Neuron (in vitro differentiated cells): ENCODE results near the gene MREG.

Experiments used
- H2AFZ ChIP-seq: one replicate; pipeline ENCODE4 v1.6.1; 2013; ENCODE audit warnings: low read depth, mild to moderate bottlenecking, inconsistent platforms, low read length, moderate library complexity
- H3K27me3 ChIP-seq: one replicate; pipeline ENCODE4 v1.6.1; 2013; ENCODE audit warnings: low read length; ENCODE audit not compliant: insufficient read depth
- H3K36me3 ChIP-seq: one replicate; pipeline ENCODE4 v1.6.1; 2013; ENCODE audit warnings: low read length; ENCODE audit not compliant: insufficient read depth
- H3K4me1 ChIP-seq: one replicate; pipeline ENCODE4 v1.6.1; 2013; ENCODE audit warnings: low read length; ENCODE audit not compliant: insufficient read depth
- H3K4me3 ChIP-seq: 2 replicates; pipeline ENCODE4 v1.5.1; 2013; ENCODE audit warnings: mild to moderate bottlenecking, low read length, moderate library complexity
- H3K9me3 ChIP-seq: one replicate; pipeline ENCODE4 v1.6.1; 2013; ENCODE audit warnings: low read length

The MREG gene, protein sequence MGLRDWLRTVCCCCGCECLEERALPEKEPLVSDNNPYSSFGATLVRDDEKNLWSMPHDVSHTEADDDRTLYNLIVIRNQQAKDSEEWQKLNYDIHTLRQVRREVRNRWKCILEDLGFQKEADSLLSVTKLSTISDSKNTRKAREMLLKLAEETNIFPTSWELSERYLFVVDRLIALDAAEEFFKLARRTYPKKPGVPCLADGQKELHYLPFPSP

DNA sequence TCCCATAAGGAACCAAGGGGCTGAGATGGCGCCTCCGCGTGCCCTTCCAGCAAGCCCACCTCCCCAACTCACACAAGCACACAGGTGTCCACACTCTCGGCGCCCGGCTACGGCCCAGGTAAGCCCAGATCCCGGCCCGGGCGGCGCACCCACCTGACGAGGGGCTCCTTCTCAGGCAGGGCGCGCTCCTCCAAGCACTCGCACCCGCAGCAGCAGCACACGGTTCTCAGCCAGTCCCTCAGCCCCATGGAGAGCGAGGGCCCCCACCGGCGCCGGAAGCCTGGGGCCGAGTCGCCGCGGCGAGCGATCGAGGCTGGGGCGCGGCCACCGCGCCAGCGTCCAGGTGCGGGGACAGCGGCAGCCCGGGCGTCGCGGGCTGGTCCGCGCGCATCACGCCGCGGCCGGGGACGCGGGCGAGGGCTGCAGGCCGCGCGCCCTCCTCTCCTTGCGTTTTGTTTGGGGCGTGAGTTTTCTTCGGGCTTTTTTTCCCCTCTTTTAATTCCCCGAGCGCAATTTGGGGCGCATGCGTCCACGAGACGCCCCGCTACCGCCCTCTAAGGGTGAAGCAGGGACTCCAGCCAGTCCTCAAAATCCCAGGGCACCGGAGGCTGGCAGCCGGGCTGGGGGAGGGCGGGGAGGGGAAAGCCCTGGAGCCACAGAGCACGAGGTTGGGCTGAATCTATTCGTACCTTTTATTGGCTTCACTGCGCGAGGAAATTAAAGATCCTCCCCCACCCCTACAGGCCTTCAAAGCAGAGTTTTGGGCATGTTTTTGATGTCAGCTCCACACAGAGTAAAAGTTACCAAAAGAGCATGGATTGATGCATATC, at the start of gene MREG:
Gene MREG, minus strand, starts transcription at position 472 of the 830 bp plus-strand sequence. Its CDS starts 224 bp downstream, at position 248.
- no peaks in the 10 kb centered on the region for H3K27me3 ChIP-seq
- peak within 1 kb of the TSS; percentile 97 for H2AFZ ChIP-seq
- H3K36me3 ChIP-seq: no peaks in the 10 kb centered on the region
- peak within 1 kb of the TSS; percentile 94 for H3K4me3 ChIP-seq
- no peaks in the 10 kb centered on the region for H3K9me3 ChIP-seq
- peaks cover 17% of the 10 kb centered on the region for H3K4me1 ChIP-seq

DNA sequence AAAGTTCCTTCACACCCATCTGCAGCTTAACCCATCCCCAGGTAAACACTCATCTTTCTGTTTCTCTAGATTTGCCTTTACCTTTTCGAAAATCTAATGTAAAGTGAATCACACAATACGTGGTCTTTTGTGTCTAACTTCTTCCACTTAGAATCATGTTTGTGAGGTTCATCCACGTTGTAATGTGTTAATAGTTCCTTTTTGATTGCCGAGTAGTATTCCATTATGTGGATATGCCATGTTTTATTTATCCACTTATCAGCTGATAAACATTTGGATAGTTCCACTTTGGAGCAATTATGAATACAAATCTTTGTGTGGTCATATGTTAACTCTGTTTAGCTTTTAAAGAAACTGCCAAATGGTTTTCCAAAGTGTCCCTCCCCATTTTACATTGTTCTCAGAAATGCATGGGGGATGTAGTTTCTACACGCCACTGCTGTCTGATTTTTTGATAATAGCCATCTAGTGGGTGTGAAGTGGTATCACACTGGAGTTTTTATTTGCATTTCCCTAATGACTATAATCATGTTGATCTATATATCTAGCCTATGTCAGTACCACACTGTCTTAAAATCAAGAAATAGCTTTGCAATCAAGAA, 46.0 kb upstream of the MREG start:
- Histone ChIP-seq H3K4me3 (no peak overlapping the region), H2AFZ (no peak overlapping the region), H3K27me3 (no peaks in the 10 kb centered on the region), H3K4me1 (no peaks in the 10 kb centered on the region), H3K36me3 (peaks cover 13% of the 10 kb centered on the region), H3K9me3 (no peaks in the 10 kb centered on the region)

DNA sequence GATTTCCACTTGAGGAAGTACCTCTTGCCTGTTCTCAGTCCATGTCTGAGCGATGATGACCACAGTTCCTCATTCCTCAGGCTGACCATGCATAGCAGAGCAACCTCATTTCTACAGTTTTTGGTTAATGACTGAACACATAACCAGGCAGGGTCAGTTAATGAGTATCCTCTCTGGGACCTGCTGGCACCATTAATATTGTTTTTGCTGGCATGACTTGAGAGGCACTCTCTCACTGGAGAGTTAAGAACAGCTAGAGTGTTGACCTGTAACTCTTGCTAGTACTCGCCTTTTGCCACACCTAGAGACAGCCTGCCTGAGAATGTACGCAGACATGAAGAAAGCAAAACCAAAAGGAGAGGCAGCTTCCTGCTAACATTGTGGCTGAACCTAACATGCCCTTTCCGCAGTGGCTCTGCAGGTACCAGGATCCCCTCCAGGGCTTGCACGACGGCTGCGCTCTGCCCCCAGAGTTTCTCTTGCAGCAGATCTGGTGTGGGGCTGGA, 44.4 kb upstream of the MREG start:
- Histone ChIP-seq H3K27me3 (no peaks in the 10 kb centered on the region), H3K4me1 (no peaks in the 10 kb centered on the region), H3K4me3 (no peak overlapping the region), H3K36me3 (peaks cover 12% of the 10 kb centered on the region), H3K9me3 (no peaks in the 10 kb centered on the region), H2AFZ (no peak overlapping the region)

DNA sequence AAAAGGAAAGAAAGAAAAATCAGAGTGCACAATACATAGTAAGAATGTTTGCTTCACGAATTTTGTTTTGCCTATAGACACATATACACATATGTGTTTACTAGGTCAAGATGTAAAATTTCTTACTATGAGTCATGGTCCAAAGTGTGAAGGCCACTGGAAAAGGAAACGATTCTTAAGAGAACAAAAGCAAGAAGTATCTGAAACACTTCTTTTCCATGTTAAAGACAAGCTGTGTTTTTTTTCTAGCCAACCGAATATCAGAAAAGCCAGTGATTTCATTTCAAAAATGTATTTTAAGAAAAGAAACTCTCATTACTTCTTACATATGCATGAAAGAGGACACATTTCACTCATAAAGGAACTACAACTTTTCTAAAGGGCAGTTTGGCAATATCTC, 43.4 kb upstream of the MREG start:
- no peaks in the 10 kb centered on the region for H3K27me3 ChIP-seq
- H3K36me3 ChIP-seq: peaks cover 10% of the 10 kb centered on the region
- no peaks in the 10 kb centered on the region for H3K4me1 ChIP-seq
- H3K9me3 ChIP-seq: peaks cover 2% of the 10 kb centered on the region
- no peak overlapping the region for H3K4me3 ChIP-seq
- H2AFZ ChIP-seq: no peak overlapping the region

DNA sequence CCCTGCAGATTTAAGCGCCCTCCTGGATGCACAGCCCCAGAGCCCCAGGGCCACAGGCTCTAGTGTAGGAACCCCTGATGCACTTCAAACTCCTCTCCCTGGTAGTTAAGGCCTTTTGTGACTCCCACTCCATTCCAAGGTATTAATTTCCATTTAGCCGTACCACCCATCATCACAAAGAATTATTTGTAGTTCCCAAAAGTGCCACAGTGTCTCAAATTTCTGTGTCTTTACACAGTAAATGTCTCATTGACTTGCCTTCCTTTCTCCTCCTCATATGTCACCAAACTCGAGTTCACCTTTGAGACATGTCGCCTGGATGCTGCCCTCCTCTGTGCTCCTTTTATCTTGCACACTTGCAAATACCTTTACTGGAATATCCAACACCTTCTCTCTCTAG, 42.3 kb upstream of the MREG start:
- H3K4me1 ChIP-seq: no peaks in the 10 kb centered on the region
- peaks cover 12% of the 10 kb centered on the region for H3K36me3 ChIP-seq
- H2AFZ ChIP-seq: no peak overlapping the region
- H3K4me3 ChIP-seq: no peak overlapping the region
- H3K27me3 ChIP-seq: no peaks in the 10 kb centered on the region
- peaks cover 2% of the 10 kb centered on the region for H3K9me3 ChIP-seq

DNA sequence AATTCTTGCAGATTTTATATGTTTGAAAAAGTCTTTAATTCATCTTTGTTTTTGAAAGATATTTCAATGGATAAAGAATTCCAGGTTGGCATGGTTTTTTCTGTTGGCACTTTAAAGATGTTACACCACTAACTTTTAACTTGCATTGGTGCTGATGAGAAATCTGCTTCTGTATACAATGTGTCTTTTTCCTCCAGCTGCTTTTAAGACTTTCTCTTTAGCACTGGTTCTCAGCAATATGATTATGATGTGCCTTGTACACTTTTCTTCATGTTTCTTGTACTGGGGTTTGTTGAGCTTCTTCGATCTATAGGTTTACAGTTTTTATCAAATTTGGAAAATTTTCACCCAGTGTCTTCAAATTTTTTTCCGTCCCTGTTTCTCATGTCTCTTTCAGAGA, 39.1 kb upstream of the MREG start:
- no peaks in the 10 kb centered on the region for H3K4me1 ChIP-seq
- H2AFZ ChIP-seq: no peak overlapping the region
- peaks cover 2% of the 10 kb centered on the region for H3K9me3 ChIP-seq
- no peak overlapping the region for H3K4me3 ChIP-seq
- no peaks in the 10 kb centered on the region for H3K27me3 ChIP-seq
- peaks cover 7% of the 10 kb centered on the region for H3K36me3 ChIP-seq

DNA sequence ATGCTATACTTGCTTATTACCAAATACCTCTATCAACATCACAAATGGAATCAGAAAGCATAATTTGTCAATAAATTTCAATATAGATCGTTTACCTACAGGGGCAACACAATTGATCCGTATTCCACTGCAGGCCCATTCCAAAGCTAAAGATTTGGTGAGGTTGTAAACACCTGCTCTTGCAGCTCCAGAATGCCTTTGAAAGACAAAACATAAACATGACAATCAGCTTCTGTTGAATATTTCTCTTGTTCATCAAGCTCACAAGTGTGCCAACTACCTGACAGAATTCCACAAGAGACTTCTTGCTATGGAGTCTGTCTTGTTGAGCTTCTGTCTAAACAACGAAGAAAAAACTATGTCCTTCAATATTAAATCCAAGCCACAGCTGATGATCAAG, 38.0 kb upstream of the MREG start:
- Histone ChIP-seq H3K27me3 (no peaks in the 10 kb centered on the region), H3K4me3 (no peak overlapping the region), H3K36me3 (peaks cover 12% of the 10 kb centered on the region), H3K4me1 (no peaks in the 10 kb centered on the region), H2AFZ (no peak overlapping the region), H3K9me3 (peaks cover 2% of the 10 kb centered on the region)

DNA sequence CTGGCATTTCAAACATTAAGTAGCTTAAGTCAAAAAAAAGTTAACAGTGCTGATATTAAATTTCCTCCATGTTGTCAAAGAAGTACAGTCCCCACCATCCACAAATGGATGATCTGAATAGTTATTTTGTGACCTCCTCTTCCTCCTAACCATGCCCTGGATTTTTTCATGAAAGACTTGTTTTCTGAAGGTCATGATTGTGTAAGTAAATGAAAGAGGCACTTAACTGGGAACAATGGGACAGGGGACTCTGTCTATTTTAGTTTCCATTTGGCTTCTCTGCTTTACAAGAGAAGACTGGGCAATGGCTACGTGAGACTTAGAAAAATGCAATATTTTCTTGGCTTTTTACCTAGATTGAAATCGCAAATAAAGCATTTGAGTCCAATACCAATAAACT, 36.1 kb upstream of the MREG start:
- H3K27me3 ChIP-seq: no peaks in the 10 kb centered on the region
- peaks cover 12% of the 10 kb centered on the region for H3K36me3 ChIP-seq
- no peak overlapping the region for H2AFZ ChIP-seq

DNA sequence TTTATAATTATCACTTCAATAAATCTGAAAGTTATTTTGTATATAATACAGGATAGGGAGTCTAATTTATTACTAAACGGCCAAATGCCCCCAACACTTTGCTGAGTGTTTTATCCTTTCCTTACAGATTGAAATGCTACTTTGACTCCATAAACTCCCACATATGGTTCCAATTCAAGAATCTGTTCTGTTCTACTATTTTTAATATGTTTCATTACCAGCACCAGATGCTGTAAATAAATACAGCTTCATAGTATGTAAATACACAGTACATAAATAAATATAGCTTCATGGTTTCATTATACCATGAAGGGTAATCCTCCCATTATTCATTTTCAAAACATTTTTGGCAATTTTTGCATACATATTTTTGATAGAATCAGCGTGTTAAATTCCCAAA, 34.0 kb upstream of the MREG start:
- Histone ChIP-seq H3K36me3 (peaks cover 23% of the 10 kb centered on the region), H3K9me3 (peaks cover under 1% of the 10 kb centered on the region), H3K4me3 (no peak overlapping the region), H3K27me3 (no peaks in the 10 kb centered on the region), H2AFZ (no peak overlapping the region), H3K4me1 (no peaks in the 10 kb centered on the region)

More for the DNA sequence above, 36.1 kb upstream of the MREG start:
- no peaks in the 10 kb centered on the region for H3K4me1 ChIP-seq
- no peak overlapping the region for H3K4me3 ChIP-seq
- peaks cover 2% of the 10 kb centered on the region for H3K9me3 ChIP-seq

DNA sequence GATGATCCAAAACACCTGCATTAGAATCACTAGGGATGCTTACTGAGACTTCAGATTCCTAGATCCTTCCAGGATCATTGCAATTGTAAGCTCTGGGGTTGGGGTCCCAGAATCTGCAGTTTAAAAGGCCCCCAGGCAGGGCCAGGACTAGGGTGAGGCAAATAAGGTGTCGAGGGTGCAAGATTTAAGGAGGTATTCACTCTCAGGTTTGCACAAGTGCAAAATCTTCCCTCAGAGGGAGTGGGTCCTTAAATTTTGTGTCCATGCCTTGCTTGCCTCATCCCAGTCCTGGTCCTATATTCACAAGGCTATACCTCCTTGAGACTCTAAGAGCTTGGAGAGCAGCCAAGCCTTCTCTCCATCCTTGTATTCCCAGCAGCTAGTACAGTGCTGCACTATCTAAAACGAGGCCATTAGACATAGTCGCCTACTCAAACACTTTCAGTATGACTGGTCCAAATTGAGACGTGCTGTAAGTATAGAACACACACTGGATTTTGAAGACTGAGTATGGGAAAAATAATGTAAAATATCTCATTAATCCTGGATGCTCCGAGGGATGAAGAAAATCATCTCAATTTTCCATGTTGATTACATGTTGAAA, 31.6 kb upstream of the MREG start:
- H3K36me3 ChIP-seq: peaks cover 21% of the 10 kb centered on the region
- no peaks in the 10 kb centered on the region for H3K27me3 ChIP-seq
- no peak overlapping the region for H2AFZ ChIP-seq
- no peaks in the 10 kb centered on the region for H3K4me1 ChIP-seq
- no peaks in the 10 kb centered on the region for H3K9me3 ChIP-seq
- H3K4me3 ChIP-seq: no peak overlapping the region

DNA sequence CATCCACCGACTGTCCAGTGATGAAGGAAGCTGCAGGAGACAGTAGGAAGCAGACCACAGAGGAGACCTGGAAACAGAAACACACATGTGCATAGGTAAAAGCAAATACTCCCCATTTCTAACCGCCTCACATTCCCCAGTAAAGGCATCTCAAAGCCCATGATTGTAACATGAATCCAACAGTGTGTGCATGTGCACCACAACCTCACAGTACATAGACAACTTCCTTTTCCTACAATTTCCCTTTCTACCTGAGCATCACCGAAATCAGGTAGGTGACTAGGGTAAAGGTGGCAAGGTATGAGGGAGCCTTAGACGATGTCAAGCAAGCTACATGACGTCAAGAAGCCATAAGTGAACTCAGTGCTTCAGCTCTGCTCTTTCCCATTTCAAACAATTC, 30.6 kb upstream of the MREG start:
- Histone ChIP-seq H2AFZ (no peak overlapping the region), H3K36me3 (peaks cover 26% of the 10 kb centered on the region), H3K4me3 (no peak overlapping the region), H3K9me3 (no peaks in the 10 kb centered on the region), H3K4me1 (no peaks in the 10 kb centered on the region), H3K27me3 (no peaks in the 10 kb centered on the region)

DNA sequence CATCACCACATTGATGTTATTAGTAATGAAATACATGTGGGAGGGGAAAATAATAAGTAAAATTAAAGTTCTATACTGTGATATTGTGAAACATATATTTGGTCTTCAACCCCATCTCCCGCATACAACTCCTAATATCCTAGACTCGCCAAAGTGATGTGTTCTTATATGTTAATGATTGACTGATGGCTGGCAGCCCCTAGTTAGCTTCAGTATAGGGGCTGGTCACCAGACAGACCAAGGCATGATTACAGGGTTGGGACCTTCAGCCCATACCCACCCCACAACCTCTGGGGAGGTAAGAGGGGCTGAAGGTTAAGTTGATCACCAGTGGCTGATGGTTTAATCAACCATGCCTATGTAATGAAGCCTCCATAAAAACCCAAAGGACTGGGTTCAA, 28.1 kb upstream of the MREG start:
- Histone ChIP-seq H3K27me3 (no peaks in the 10 kb centered on the region), H3K9me3 (no peaks in the 10 kb centered on the region), H3K4me3 (no peak overlapping the region), H3K36me3 (peaks cover 16% of the 10 kb centered on the region), H3K4me1 (no peaks in the 10 kb centered on the region), H2AFZ (no peak overlapping the region)

DNA sequence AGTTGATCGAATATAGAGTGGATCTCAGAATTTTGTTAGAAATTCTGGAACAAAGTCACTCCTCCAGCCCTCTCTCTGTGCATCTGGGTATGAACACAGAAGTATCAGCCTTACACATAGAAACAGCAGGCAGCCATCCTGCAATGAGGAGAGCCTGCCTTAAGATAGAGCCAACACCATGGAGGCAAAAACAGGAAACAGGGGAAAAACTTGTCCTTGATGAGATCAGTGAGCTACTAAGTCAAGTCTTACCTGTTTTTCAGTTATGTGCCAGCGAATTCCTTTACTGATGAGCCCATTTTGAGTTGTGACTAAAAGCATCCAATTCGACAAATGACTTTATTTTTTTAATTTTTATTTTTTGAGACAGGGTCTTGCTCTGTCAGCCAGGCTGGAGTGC, 26.6 kb upstream of the MREG start:
- no peaks in the 10 kb centered on the region for H3K27me3 ChIP-seq
- H3K9me3 ChIP-seq: no peaks in the 10 kb centered on the region
- peaks cover 24% of the 10 kb centered on the region for H3K36me3 ChIP-seq
- H3K4me3 ChIP-seq: no peak overlapping the region
- no peaks in the 10 kb centered on the region for H3K4me1 ChIP-seq
- H2AFZ ChIP-seq: no peak overlapping the region
